GM12878 (cell line): ENCODE data around the gene SLC5A10. TPM values are rescaled to one million over a fixed set of nuclear protein-coding genes. Genes with fewer than 3 reads are reported as not detected.

Experiments
- ATAC-seq: fragments of 200-7000 bp; cut with Tn5 transposase; 3 replicates; pipeline ENCODE4 v1.9.1; 2020; ENCODE audit warnings: mild to moderate bottlenecking, moderate library complexity
- BruUV-seq: library from RNA; stranded (reverse); fragments of 400-500 nt; replicated peaks from 2 replicates; lab custom pipeline; 2021; lab: Mats Ljungman, UMichigan
- CTCF ChIA-PET: fragments of 300-600 bp; sonication (Branson Sonifier 250); formaldehyde crosslinking; extraction: SDS; loops from one replicate; lab custom pipeline; 2021; ENCODE audit warnings: inconsistent platforms; lab: Yijun Ruan, JAX
- POLR2A ChIA-PET: fragments of 350-600 bp; formaldehyde crosslinking; extraction: SDS; loops from one replicate; lab custom pipeline; 2021; ENCODE audit warnings: inconsistent platforms; lab: Charles Lee
- RAD21 ChIA-PET: fragments of 300-600 bp; sonication (Branson Sonifier 250); formaldehyde crosslinking; loops from one replicate; lab custom pipeline; 2023; ENCODE audit warnings: antibody characterized with exemption; ENCODE audit not compliant: unreplicated experiment; lab: Charles Lee
- SMC1A ChIA-PET: fragments of 300-600 bp; sonication (Branson Sonifier 250); formaldehyde crosslinking; loops from one replicate; lab custom pipeline; 2023; ENCODE audit not compliant: unreplicated experiment, uncharacterized antibody; lab: Charles Lee
- DNase-seq: peaks from one replicate; pipeline ENCODE4 v3.0.0-alpha.2; 2011; ENCODE audit warnings: low read depth, low spot score
- FAIRE-seq: peaks from 3 replicates; lab custom pipeline; 2011; peaks lifted over from hg19 to GRCh38; lab: Jason Lieb, UNC
- H2AFZ ChIP-seq: 2 replicates; pipeline ENCODE4 v1.6.0; 2011; ENCODE audit warnings: low read depth, low read length, control low read depth; ENCODE audit not compliant: control insufficient read depth
- H3K27ac ChIP-seq: 2 replicates; pipeline ENCODE4 v1.5.1; 2011; ENCODE audit warnings: control low read depth; ENCODE audit not compliant: control insufficient read depth, insufficient read depth
- H3K27me3 ChIP-seq, 2 experiments: replicated peaks in 1 of 2; 2 replicates each; pipeline versions ENCODE4 v1.6.0 to v1.6.1; 2011; ENCODE audit warnings: low read length in 1 of 2; ENCODE audit not compliant: control insufficient read depth in 2 of 2, insufficient read depth in 2 of 2
- H3K36me3 ChIP-seq, 2 experiments: 2 replicates each; pipeline ENCODE4 v1.5.1; 2011; ENCODE audit warnings: low read length in 1 of 2; ENCODE audit not compliant: control insufficient read depth in 2 of 2, insufficient read depth in 2 of 2
- H3K4me1 ChIP-seq: 2 replicates; pipeline ENCODE4 v1.6.1; 2011; ENCODE audit warnings: mild to moderate bottlenecking, low read length, moderate library complexity, mixed read lengths; ENCODE audit not compliant: control insufficient read depth, insufficient read depth
- H3K4me2 ChIP-seq: 2 replicates; pipeline ENCODE4 v1.6.0; 2011; ENCODE audit warnings: control low read depth; ENCODE audit not compliant: control insufficient read depth, insufficient read depth
- H3K4me3 ChIP-seq: fragments of 200-600 bp; sonication (generic); 2 replicates; pipeline ENCODE4 v1.5.1; 2016
- H3K79me2 ChIP-seq: 2 replicates; pipeline ENCODE4 v1.6.0; 2011; ENCODE audit warnings: low read length; ENCODE audit not compliant: control insufficient read depth, insufficient read depth
- H3K9ac ChIP-seq: 2 replicates; pipeline ENCODE4 v1.8.0; 2011; ENCODE audit warnings: low read length, control low read depth, mixed read lengths; ENCODE audit not compliant: control insufficient read depth, insufficient read depth
- H3K9me3 ChIP-seq: replicated peaks from 3 replicates; pipeline ENCODE4 v1.5.1; 2011; ENCODE audit warnings: mild to moderate bottlenecking, low read length; ENCODE audit not compliant: control insufficient read depth, insufficient read depth
- H4K20me1 ChIP-seq: 2 replicates; pipeline ENCODE4 v1.6.0; 2011; ENCODE audit not compliant: control insufficient read depth, insufficient read depth
- ATF2 ChIP-seq: IDR thresholded peaks from 2 replicates; pipeline ENCODE4 v1.6.1; 2012; ENCODE audit warnings: low read length, inconsistent platforms
- BRCA1 ChIP-seq: IDR thresholded peaks from 2 replicates; pipeline ENCODE4 v1.6.1; 2011; ENCODE audit warnings: low read depth, low read length, improper control_type of control experiment
- ESRRA ChIP-seq: IDR thresholded peaks from 2 replicates; pipeline ENCODE4 v1.6.1; 2012; ENCODE audit warnings: mild to moderate bottlenecking, low read length, improper control_type of control experiment
- GATAD2B ChIP-seq: fragments of 450-650 bp; conservative IDR thresholded peaks from 2 replicates; pipeline ENCODE4 v1.6.1; 2017; ENCODE audit warnings: low read depth, mild to moderate bottlenecking, moderate library complexity
- IKZF1 ChIP-seq: fragments of 450-650 bp; conservative IDR thresholded peaks from 2 replicates; pipeline ENCODE4 v1.6.1; 2017; ENCODE audit warnings: antibody characterized with exemption, mild to moderate bottlenecking
- JUND ChIP-seq: IDR thresholded peaks from 2 replicates; pipeline ENCODE4 v1.6.1; 2012; ENCODE audit warnings: low read depth, mild to moderate bottlenecking, low read length, improper control_type of control experiment, moderate library complexity
- MTA3 ChIP-seq: IDR thresholded peaks from 2 replicates; pipeline ENCODE4 v1.6.1; 2012; ENCODE audit warnings: low read length, inconsistent platforms, borderline replicate concordance
- NFYA ChIP-seq: IDR thresholded peaks from 2 replicates; pipeline ENCODE4 v1.6.1; 2011; ENCODE audit warnings: low read depth, mild to moderate bottlenecking, low read length, improper control_type of control experiment, borderline replicate concordance
- SMAD5 ChIP-seq: IDR thresholded peaks from 2 replicates; pipeline ENCODE4 v1.6.1; 2016; ENCODE audit warnings: antibody characterized with exemption, low read depth
- SUZ12 ChIP-seq: fragments of 200-600 bp; sonication (generic); IDR thresholded peaks from one replicate; pipeline ENCODE4 v1.6.1; 2018; ENCODE audit warnings: antibody characterized with exemption, mild to moderate bottlenecking; ENCODE audit not compliant: unreplicated experiment
- YBX1 ChIP-seq: fragments of 450-650 bp; IDR thresholded peaks from 2 replicates; pipeline ENCODE4 v1.6.1; 2016; ENCODE audit warnings: antibody characterized with exemption
- ZBTB33 ChIP-seq: fragments of 450-650 bp; IDR thresholded peaks from 2 replicates; pipeline ENCODE4 v1.6.1; 2017; ENCODE audit warnings: mild to moderate bottlenecking
- ZZZ3 ChIP-seq: IDR thresholded peaks from 2 replicates; pipeline ENCODE4 v1.6.1; 2011; ENCODE audit warnings: low read depth; ENCODE audit not compliant: control insufficient read depth, insufficient read length
- WGBS: methylation state at CpG from one replicate; pipeline ENCODE4 v1.1.6; 2016; ENCODE audit warnings: low lambda C conversion rate; ENCODE audit not compliant: insufficient replicate concordance, insufficient coverage; ENCODE audit errors: missing lambda C conversion rate; 5-methylcytosine and 5-hydroxymethylcytosine counted together
- in situ Hi-C: fragments of 300-500 bp; cut with MboI; formaldehyde crosslinking; loops from 9 replicates; pipeline ENCODE4 v1.14.3; 2018; ENCODE audit warnings: mixed read lengths
- intact Hi-C: fragments of 100-400 bp; cut with micrococcal nuclease; formaldehyde crosslinking; loops from one replicate; pipeline ENCODE4 v1.14.2; 2022; ENCODE audit not compliant: unreplicated experiment
- polyA plus RNA-seq, 11 experiments: library from polyadenylated mRNA; depleted of rRNA in 4 of 11; unstranded in 6 of 11; stranded (reverse) in 5 of 11; fragments of >200 nt; fragmentation: Nextera tagmentation in 4 of 11; fragmentation: Illumina TruSeq in 1 of 11; extraction: Ambion mirVana in 4 of 11; extraction: Trizol in 1 of 11; gene quantifications; 1 replicate in 1 of 11; 2 replicates in 10 of 11; pipeline versions ENCODE4 v1.2.1 to v1.2.3, GENCODE V29; 2011 to 2016; ENCODE audit warnings: inconsistent platforms in 2 of 11, missing spikeins in 2 of 11, low read depth in 1 of 11
- total RNA-seq, 4 experiments: library from RNA; depleted of rRNA in 3 of 4; stranded (reverse); fragments of >200 nt in 3 of 4; fragmentation: Illumina TruSeq in 1 of 4; extraction: Trizol in 1 of 4; gene quantifications; 2 replicates each; pipeline versions ENCODE4 v1.2.1 to v1.2.3, GENCODE V29; 2013 to 2021

The SLC5A10 gene
- total and polyA plus RNA-seq, 10 of the 15 experiments (the other 5 are each of a cell fraction or from before 2014, with no cell fraction given) = under 0.01 to 0.18 (median 0.07) TPM; not detected in 4

- TF ChIP-seq ATF2 (no peak), GATAD2B (no peak), NFYA (no peak), ZZZ3 (no peak), ESRRA (no peak), SMAD5 (no peak), BRCA1 (no peak), JUND (no peak), ZBTB33 (no peak)
Observed at GRCh38 chr17:18971801-18972200, 19.8 kb downstream of the SLC5A10 start (continued).

DNA sequence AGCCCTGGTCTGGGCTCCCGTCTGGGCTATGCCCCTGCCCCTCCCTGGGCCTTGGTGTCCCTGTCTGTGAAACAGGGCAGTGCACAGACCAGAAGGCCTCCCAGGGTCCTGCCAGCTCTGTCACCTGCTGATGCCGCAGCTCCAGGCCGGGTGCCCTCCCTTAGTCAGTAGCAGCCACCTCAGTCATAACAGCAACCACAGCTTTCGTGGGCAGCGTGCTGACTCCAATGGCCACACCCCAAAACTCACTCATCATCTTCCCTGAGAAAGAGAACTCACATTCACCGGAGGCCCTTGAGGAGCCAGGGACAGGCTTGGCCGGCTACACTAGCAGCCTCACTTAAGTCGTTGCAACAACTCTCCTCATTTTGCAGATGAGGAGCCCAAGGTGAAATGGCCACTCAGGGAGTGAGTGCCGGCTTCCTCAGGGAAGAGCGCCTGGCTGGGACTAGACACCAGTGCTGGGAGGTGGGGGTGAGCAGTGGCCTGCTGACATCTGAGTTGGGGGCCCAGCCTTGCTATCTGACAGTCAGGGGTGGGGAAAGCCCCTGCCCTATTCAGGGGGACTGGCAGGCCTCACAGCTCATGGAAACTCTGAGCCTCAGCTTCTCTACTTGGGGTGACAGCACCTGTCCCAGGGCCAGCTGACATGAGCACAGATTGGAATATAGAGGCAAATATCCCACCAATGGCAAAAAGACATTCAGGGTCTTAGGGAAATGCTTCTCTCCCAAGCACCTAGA lies 22.6 kb downstream of the SLC5A10 start:
- H3K27ac ChIP-seq = no peak overlapping the region
- DNase-seq (no peak), ATAC-seq (no peak), FAIRE-seq (no peak)
- WGBS = 85% methylated on average over 10 of the region's 10 CpGs
- POLR2A ChIA-PET = interaction anchor here (0.6 kb wide), 1 partner anchor 10 kb away, joined by 5 read pairs; no protein-coding TSS in a partner anchor
- H3K27me3 ChIP-seq = no peaks in the 10 kb centered on the region
- CTCF ChIA-PET = no interaction called here
- BruUV-seq = no TSS peak
- H3K36me3 ChIP-seq = peaks cover 5 to 23% of the 10 kb centered on the region in 2 experiments; a peak in 3 of 4 replicates
- SMC1A ChIA-PET = no interaction called here
- H3K4me3 ChIP-seq = no peak overlapping the region
- H4K20me1 ChIP-seq = no peaks in the 10 kb centered on the region
- H3K9ac ChIP-seq = no peak overlapping the region
- no peak for TF ChIP-seq YBX1
- no peak for TF ChIP-seq SUZ12
- no peak for TF ChIP-seq ESRRA
- TF ChIP-seq IKZF1 = no peak
- TF ChIP-seq MTA3 = no peak
- in situ Hi-C loops = no loop called here
- no peaks in the 10 kb centered on the region for H3K4me1 ChIP-seq
- no peaks in the 10 kb centered on the region for H3K79me2 ChIP-seq
- intact Hi-C loops = no loop called here
- H2AFZ ChIP-seq = no peak overlapping the region
- no peaks in the 10 kb centered on the region for H3K9me3 ChIP-seq
- no peak overlapping the region for H3K4me2 ChIP-seq
- RAD21 ChIA-PET = interaction anchor here (1.0 kb wide), 1 partner anchor 13 kb away, joined by 4 read pairs; no protein-coding TSS in a partner anchor
